ENCODE results near the gene SLC39A2. TPM values are rescaled to one million over a fixed set of nuclear protein-coding genes. Genes with fewer than 3 reads are reported as not detected.
"Not testable (repeated sequence)": the region's sequence is repeated elsewhere in the genome, so short reads cannot be mapped to it uniquely, and the experiment has no call there.

The SLC39A2 gene, protein sequence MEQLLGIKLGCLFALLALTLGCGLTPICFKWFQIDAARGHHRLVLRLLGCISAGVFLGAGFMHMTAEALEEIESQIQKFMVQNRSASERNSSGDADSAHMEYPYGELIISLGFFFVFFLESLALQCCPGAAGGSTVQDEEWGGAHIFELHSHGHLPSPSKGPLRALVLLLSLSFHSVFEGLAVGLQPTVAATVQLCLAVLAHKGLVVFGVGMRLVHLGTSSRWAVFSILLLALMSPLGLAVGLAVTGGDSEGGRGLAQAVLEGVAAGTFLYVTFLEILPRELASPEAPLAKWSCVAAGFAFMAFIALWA
- not detected for total RNA-seq

DNA sequence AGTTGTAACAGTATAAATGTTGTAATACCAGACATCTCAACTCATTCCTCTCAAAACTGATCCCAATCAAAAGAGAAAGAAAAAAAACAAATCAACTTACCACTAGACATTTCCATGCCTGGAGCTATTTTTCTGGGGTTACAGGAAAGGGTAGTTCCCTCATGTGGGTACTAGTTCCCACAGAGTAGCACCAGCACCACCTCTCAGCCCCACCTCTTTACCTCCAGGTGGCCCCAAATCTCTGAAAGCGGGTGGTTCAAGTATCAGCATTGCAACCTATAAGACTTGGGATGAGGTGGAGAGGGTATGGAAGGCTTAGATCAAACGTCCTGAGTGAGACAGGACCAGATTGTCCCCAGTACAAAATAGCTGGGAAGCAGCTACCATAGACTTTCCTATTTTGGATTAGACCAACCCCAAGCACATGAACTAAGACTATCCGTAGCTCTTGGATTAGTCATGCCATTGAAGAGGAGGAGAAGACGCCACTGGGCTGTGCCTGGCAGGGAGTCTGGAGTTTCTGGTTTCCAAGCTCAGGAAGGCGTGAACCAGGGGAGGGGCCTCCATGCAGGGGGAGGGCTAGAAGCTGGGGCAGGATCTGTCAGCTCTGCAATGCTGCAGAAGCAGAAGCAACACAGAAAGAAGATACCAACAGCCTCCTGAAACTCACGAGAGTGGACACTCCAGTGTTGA lies at the start of gene SLC39A2:
Gene SLC39A2, plus strand, starts transcription at position 620 of the 693 bp plus-strand sequence. CDS start 154 bp downstream, outside the sequence.
- no peaks in the 10 kb centered on the region for H3K9me3 ChIP-seq
- H3K4me3 ChIP-seq, result no peak within 1 kb of the TSS
- peak within 1 kb of the TSS in 1 of 2 donors; percentile 47 for H3K27ac ChIP-seq
- H3K4me1 ChIP-seq, result no peaks in the 10 kb centered on the region
- H3K36me3 ChIP-seq, result peaks cover 34% of the 10 kb centered on the region
- DNase-seq (ENCODE audit: low spot score), result peak; percentile 79
- no peaks in the 10 kb centered on the region for H3K27me3 ChIP-seq
- TF ChIP-seq, protein P1, sequence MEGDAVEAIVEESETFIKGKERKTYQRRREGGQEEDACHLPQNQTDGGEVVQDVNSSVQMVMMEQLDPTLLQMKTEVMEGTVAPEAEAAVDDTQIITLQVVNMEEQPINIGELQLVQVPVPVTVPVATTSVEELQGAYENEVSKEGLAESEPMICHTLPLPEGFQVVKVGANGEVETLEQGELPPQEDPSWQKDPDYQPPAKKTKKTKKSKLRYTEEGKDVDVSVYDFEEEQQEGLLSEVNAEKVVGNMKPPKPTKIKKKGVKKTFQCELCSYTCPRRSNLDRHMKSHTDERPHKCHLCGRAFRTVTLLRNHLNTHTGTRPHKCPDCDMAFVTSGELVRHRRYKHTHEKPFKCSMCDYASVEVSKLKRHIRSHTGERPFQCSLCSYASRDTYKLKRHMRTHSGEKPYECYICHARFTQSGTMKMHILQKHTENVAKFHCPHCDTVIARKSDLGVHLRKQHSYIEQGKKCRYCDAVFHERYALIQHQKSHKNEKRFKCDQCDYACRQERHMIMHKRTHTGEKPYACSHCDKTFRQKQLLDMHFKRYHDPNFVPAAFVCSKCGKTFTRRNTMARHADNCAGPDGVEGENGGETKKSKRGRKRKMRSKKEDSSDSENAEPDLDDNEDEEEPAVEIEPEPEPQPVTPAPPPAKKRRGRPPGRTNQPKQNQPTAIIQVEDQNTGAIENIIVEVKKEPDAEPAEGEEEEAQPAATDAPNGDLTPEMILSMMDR (IDR thresholded peaks at IDR 0.05), result no peak

- not testable (repeated sequence) for H3K27ac ChIP-seq; H3K4me1 ChIP-seq; H3K36me3 ChIP-seq; H3K9me3 ChIP-seq; H3K4me3 ChIP-seq; H3K27me3 ChIP-seq; DNase-seq (ENCODE audit: low spot score)
Observed at GRCh38 chr14:20954736-20955537, 44.2 kb upstream of the SLC39A2 start, which contains the start of gene RNASE2. TSS of gene RNASE2 (plus strand) at chr14:20955487. CDS start at chr14:20955772, 285 bp downstream.

GRCh38 chr14:20955538-20955873 lies 43.6 kb upstream of the SLC39A2 start:
- not testable (repeated sequence) for H3K4me1 ChIP-seq; H3K36me3 ChIP-seq; H3K27me3 ChIP-seq; H3K27ac ChIP-seq; DNase-seq (ENCODE audit: low spot score); H3K4me3 ChIP-seq; H3K9me3 ChIP-seq

DNA sequence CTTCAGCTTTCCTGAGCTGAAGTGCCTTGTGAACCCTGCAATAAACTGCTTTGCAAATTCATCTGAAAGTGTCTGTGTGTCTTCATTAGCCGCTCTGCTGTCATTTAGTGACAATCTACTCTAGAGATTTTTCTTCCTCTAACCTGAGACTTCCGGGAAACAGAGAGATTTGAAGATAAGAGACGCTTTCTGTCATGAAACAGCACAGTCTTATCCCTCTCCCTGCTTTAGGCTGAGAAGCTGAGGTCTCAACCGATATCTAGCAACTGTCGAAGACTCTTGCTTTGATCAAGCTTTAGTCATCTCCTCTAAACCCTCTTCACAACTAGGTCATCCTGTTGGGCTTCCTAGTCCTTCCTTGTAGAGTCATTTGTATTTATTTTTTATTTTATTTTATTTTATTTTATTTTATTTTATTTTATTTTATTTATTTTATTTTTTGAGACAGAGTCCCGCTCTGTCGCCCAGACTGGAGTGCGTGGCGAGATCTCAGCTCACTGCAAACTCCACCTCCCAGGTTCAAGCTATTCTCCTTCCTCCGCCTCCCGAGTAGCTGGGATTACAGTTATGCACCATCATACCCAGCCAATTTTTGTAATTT lies 42.6 kb upstream of the SLC39A2 start:
- no peak for DNase-seq (ENCODE audit: low spot score)
- Histone ChIP-seq H3K9me3 (no peaks in the 10 kb centered on the region), H3K4me3 (no peak overlapping the region), H3K27ac (no peak overlapping the region), H3K4me1 (no peaks in the 10 kb centered on the region), H3K27me3 (no peaks in the 10 kb centered on the region), H3K36me3 (no peaks in the 10 kb centered on the region)
- TF ChIP-seq, protein P1 (IDR thresholded peaks at IDR 0.05), result no peak

GRCh38 chr14:20958946-20959345 lies 40.1 kb upstream of the SLC39A2 start:
- DNase-seq (ENCODE audit: low spot score); H3K36me3 ChIP-seq; H3K27me3 ChIP-seq; H3K27ac ChIP-seq; H3K4me1 ChIP-seq; H3K9me3 ChIP-seq; H3K4me3 ChIP-seq: not testable (repeated sequence)

- H3K27me3 ChIP-seq, result no peaks in the 10 kb centered on the region
- H3K9me3 ChIP-seq, result no peaks in the 10 kb centered on the region
- no peak overlapping the region for H3K4me3 ChIP-seq
- no peak overlapping the region for H3K27ac ChIP-seq
- DNase-seq (ENCODE audit: low spot score), result no peak
- TF ChIP-seq, protein P1 (IDR thresholded peaks at IDR 0.05), result no peak
- no peaks in the 10 kb centered on the region for H3K36me3 ChIP-seq
- peaks cover 0 to 10% of the 10 kb centered on the region in 2 donors for H3K4me1 ChIP-seq
Observed at GRCh38 chr14:20969336-20969735, 29.8 kb upstream of the SLC39A2 start.

GRCh38 chr14:20970647-20970982 lies 28.5 kb upstream of the SLC39A2 start:
- H3K27ac ChIP-seq, result peak overlapping the region; percentile 71 to 79
- TF ChIP-seq, protein P1 (IDR thresholded peaks at IDR 0.05), result no peak
- H3K4me1 ChIP-seq, result peaks cover 0 to 10% of the 10 kb centered on the region in 2 donors
- DNase-seq (ENCODE audit: low spot score), result no peak
- no peaks in the 10 kb centered on the region for H3K36me3 ChIP-seq
- no peaks in the 10 kb centered on the region for H3K9me3 ChIP-seq
- H3K4me3 ChIP-seq, result peak overlapping the region; percentile 44 to 69
- no peaks in the 10 kb centered on the region for H3K27me3 ChIP-seq

Data from right atrium auricular region (tissue), 2 donors.